ENCODE measurements around the gene PRR3. TPM values are rescaled to one million over a fixed set of nuclear protein-coding genes. Genes with fewer than 3 reads are reported as not detected.
A peak's percentile ranks its signal among the peaks of the same experiment; 100 is the strongest.
"Not testable (repeated sequence)": the region's sequence is repeated elsewhere in the genome, so short reads cannot be mapped to it uniquely, and the experiment has no call there.

Gene PRR3
- total RNA-seq, 2 donors from 2014 or later: 23.0 to 31.8 TPM

GRCh38 chr6:30592287-30592686, 35.2 kb downstream of the PRR3 start:
- no peaks in the 10 kb centered on the region for H3K27me3 Mint-ChIP-seq (ENCODE audit: low read depth)
- peaks cover 12 to 18% of the 10 kb centered on the region in 2 donors for H3K36me3 Mint-ChIP-seq (ENCODE audit: insufficient read depth in 2 of 2)
- ATAC-seq (replicated peaks in 1 of 2) (no peak), DNase-seq (no peak)
- H3K27ac Mint-ChIP-seq: peak overlapping the region; percentile 44
- H3K4me1 Mint-ChIP-seq (ENCODE audit: low read depth): peaks cover 11% of the 10 kb centered on the region
- no peaks in the 10 kb centered on the region for H3K9me3 Mint-ChIP-seq
- H3K4me3 Mint-ChIP-seq: no peak overlapping the region

- DNase-seq (peak; percentile 80 to 81), ATAC-seq (replicated peaks in 1 of 2) (peak; percentile 71 to 79)
- not testable (repeated sequence) for H3K9me3 Mint-ChIP-seq; H3K4me3 Mint-ChIP-seq; H3K36me3 Mint-ChIP-seq (ENCODE audit: insufficient read depth in 2 of 2); H3K27me3 Mint-ChIP-seq (ENCODE audit: low read depth)
- peak overlapping the region; percentile 33 for H3K27ac Mint-ChIP-seq
- peaks cover 16% of the 10 kb centered on the region for H3K4me1 Mint-ChIP-seq (ENCODE audit: low read depth)
Observed at GRCh38 chr6:30597315-30598144, 40.4 kb downstream of the PRR3 start.

- ATAC-seq (replicated peaks in 1 of 2) (no peak), DNase-seq (no peak)
- Mint-ChIP-seq H3K4me1 (ENCODE audit: low read depth) (peaks cover 23% of the 10 kb centered on the region), H3K27me3 (ENCODE audit: low read depth) (no peaks in the 10 kb centered on the region), H3K36me3 (ENCODE audit: insufficient read depth in 2 of 2) (peaks cover 9 to 15% of the 10 kb centered on the region in 2 donors), H3K4me3 (no peak overlapping the region), H3K27ac (no peak overlapping the region), H3K9me3 (no peaks in the 10 kb centered on the region)
Observed at GRCh38 chr6:30598912-30599624, 42.0 kb downstream of the PRR3 start.

GRCh38 chr6:30599625-30600324, 42.7 kb downstream of the PRR3 start:
- H3K4me3 Mint-ChIP-seq: no peak overlapping the region
- H3K4me1 Mint-ChIP-seq (ENCODE audit: low read depth): peaks cover 23% of the 10 kb centered on the region
- no peak overlapping the region for H3K27ac Mint-ChIP-seq
- DNase-seq: no peak
- H3K27me3 Mint-ChIP-seq (ENCODE audit: low read depth): no peaks in the 10 kb centered on the region
- H3K36me3 Mint-ChIP-seq (ENCODE audit: insufficient read depth in 2 of 2): peaks cover 10 to 20% of the 10 kb centered on the region in 2 donors
- H3K9me3 Mint-ChIP-seq: no peaks in the 10 kb centered on the region
- no peak for ATAC-seq (replicated peaks in 1 of 2)

- Mint-ChIP-seq H3K27me3 (ENCODE audit: low read depth) (no peaks in the 10 kb centered on the region), H3K4me1 (ENCODE audit: low read depth) (peaks cover 28% of the 10 kb centered on the region), H3K4me3 (no peak overlapping the region), H3K9me3 (no peaks in the 10 kb centered on the region), H3K27ac (no peak overlapping the region), H3K36me3 (ENCODE audit: insufficient read depth in 2 of 2) (peaks cover 9 to 23% of the 10 kb centered on the region in 2 donors)
- ATAC-seq (replicated peaks in 1 of 2) (no peak), DNase-seq (no peak)
Observed at GRCh38 chr6:30600451-30600961, 43.4 kb downstream of the PRR3 start.

- ATAC-seq (replicated peaks in 1 of 2) (no peak), DNase-seq (no peak)
- Mint-ChIP-seq H3K36me3 (ENCODE audit: insufficient read depth in 2 of 2) (peaks cover 16 to 30% of the 10 kb centered on the region in 2 donors), H3K27me3 (ENCODE audit: low read depth) (no peaks in the 10 kb centered on the region), H3K9me3 (no peaks in the 10 kb centered on the region), H3K4me3 (no peak overlapping the region), H3K27ac (peak overlapping the region; percentile 52), H3K4me1 (ENCODE audit: low read depth) (peaks cover 33% of the 10 kb centered on the region)
Observed at GRCh38 chr6:30601436-30601814, 44.3 kb downstream of the PRR3 start.

- no peak for ATAC-seq (replicated peaks in 1 of 2)
- H3K27me3 Mint-ChIP-seq (ENCODE audit: low read depth): no peaks in the 10 kb centered on the region
- H3K4me1 Mint-ChIP-seq (ENCODE audit: low read depth): peaks cover 35% of the 10 kb centered on the region
- no peaks in the 10 kb centered on the region for H3K9me3 Mint-ChIP-seq
- H3K36me3 Mint-ChIP-seq (ENCODE audit: insufficient read depth in 2 of 2): peaks cover 16 to 33% of the 10 kb centered on the region in 2 donors
- no peak overlapping the region for H3K4me3 Mint-ChIP-seq
- H3K27ac Mint-ChIP-seq: no peak overlapping the region
- no peak for DNase-seq
Observed at GRCh38 chr6:30601815-30602641, 44.9 kb downstream of the PRR3 start.

- no peak for ATAC-seq (replicated peaks in 1 of 2)
- Mint-ChIP-seq H3K4me3 (no peak overlapping the region), H3K9me3 (no peaks in the 10 kb centered on the region), H3K4me1 (ENCODE audit: low read depth) (peaks cover 41% of the 10 kb centered on the region), H3K27me3 (ENCODE audit: low read depth) (no peaks in the 10 kb centered on the region), H3K36me3 (ENCODE audit: insufficient read depth in 2 of 2) (peaks cover 26 to 45% of the 10 kb centered on the region in 2 donors), H3K27ac (no peak overlapping the region)
- DNase-seq: no peak
Observed at GRCh38 chr6:30603961-30604360, 46.9 kb downstream of the PRR3 start.

GRCh38 chr6:30610065-30610464, 53.0 kb downstream of the PRR3 start:
- no peaks in the 10 kb centered on the region for H3K9me3 Mint-ChIP-seq
- peak overlapping the region; percentile 89 for H3K27ac Mint-ChIP-seq
- H3K36me3 Mint-ChIP-seq (ENCODE audit: insufficient read depth in 2 of 2): peaks cover 37 to 68% of the 10 kb centered on the region in 2 donors
- H3K4me1 Mint-ChIP-seq (ENCODE audit: low read depth): peaks cover 88% of the 10 kb centered on the region
- peak overlapping the region in 1 of 2 donors; percentile 39 for H3K4me3 Mint-ChIP-seq
- H3K27me3 Mint-ChIP-seq (ENCODE audit: low read depth): no peaks in the 10 kb centered on the region
- ATAC-seq (replicated peaks in 1 of 2) (no peak), DNase-seq (no peak)

GRCh38 chr6:30611150-30611855, 54.2 kb downstream of the PRR3 start:
- H3K9me3 Mint-ChIP-seq: no peaks in the 10 kb centered on the region
- peaks cover 81% of the 10 kb centered on the region for H3K4me1 Mint-ChIP-seq (ENCODE audit: low read depth)
- no peak for ATAC-seq (replicated peaks in 1 of 2)
- H3K27ac Mint-ChIP-seq: peak overlapping the region; percentile 89
- H3K36me3 Mint-ChIP-seq (ENCODE audit: insufficient read depth in 2 of 2): peaks cover 42 to 72% of the 10 kb centered on the region in 2 donors
- DNase-seq: no peak
- peak overlapping the region in 1 of 2 donors; percentile 52 for H3K4me3 Mint-ChIP-seq
- H3K27me3 Mint-ChIP-seq (ENCODE audit: low read depth): no peaks in the 10 kb centered on the region

GRCh38 chr6:30611856-30612194, 54.7 kb downstream of the PRR3 start:
- peaks cover 76% of the 10 kb centered on the region for H3K4me1 Mint-ChIP-seq (ENCODE audit: low read depth)
- ATAC-seq (replicated peaks in 1 of 2) (no peak), DNase-seq (no peak)
- no peaks in the 10 kb centered on the region for H3K27me3 Mint-ChIP-seq (ENCODE audit: low read depth)
- peak overlapping the region; percentile 89 for H3K27ac Mint-ChIP-seq
- H3K36me3 Mint-ChIP-seq (ENCODE audit: insufficient read depth in 2 of 2): peaks cover 45 to 73% of the 10 kb centered on the region in 2 donors
- no peaks in the 10 kb centered on the region for H3K9me3 Mint-ChIP-seq
- H3K4me3 Mint-ChIP-seq: peak overlapping the region; percentile 6 to 52

GRCh38 chr6:30612213-30612612, 55.1 kb downstream of the PRR3 start:
- peak overlapping the region; percentile 6 to 52 for H3K4me3 Mint-ChIP-seq
- peaks cover 79% of the 10 kb centered on the region for H3K4me1 Mint-ChIP-seq (ENCODE audit: low read depth)
- ATAC-seq (replicated peaks in 1 of 2) (no peak), DNase-seq (no peak)
- peak overlapping the region; percentile 89 for H3K27ac Mint-ChIP-seq
- H3K9me3 Mint-ChIP-seq: no peaks in the 10 kb centered on the region
- H3K27me3 Mint-ChIP-seq (ENCODE audit: low read depth): no peaks in the 10 kb centered on the region
- H3K36me3 Mint-ChIP-seq (ENCODE audit: insufficient read depth in 2 of 2): peaks cover 48 to 77% of the 10 kb centered on the region in 2 donors

All from activated T-cell treated with anti-CD3 and anti-CD28 coated beads, Interleukin-2, amount 50 U/mL, for 72 hours (primary cell).